AG09309 (cell line): ENCODE data around the gene PRKAG2.
"Not testable (repeated sequence)": the region's sequence is repeated elsewhere in the genome, so short reads cannot be mapped to it uniquely, and the experiment has no call there.

Experiments used
- DNase-seq: peaks from one replicate; pipeline ENCODE4 v3.0.0-alpha.2; 2010; ENCODE audit warnings: low read depth
- H3K4me3 ChIP-seq: 2 replicates; pipeline ENCODE4 v1.5.1; 2011; ENCODE audit warnings: mild to moderate bottlenecking, low read depth, low read length, moderate library complexity; ENCODE audit not compliant: control insufficient read depth
- CTCF ChIP-seq: IDR thresholded peaks from 2 replicates; pipeline ENCODE4 v1.5.1; 2011; ENCODE audit warnings: mild to moderate bottlenecking, low read depth, low read length, inconsistent platforms; ENCODE audit not compliant: insufficient read depth, control insufficient read depth; ENCODE audit errors: missing control alignments

PRKAG2 gene

GRCh38 chr7:151786241-151786640, 90.7 kb downstream of the PRKAG2 start:
- no peak overlapping the region for H3K4me3 ChIP-seq
- DNase-seq, result no peak
- TF ChIP-seq CTCF, result no peak

GRCh38 chr7:151785681-151785965, 91.3 kb downstream of the PRKAG2 start:
- TF ChIP-seq CTCF, result no peak
- H3K4me3 ChIP-seq, result no peak overlapping the region
- DNase-seq, result no peak

- DNase-seq, result no peak
- TF ChIP-seq CTCF, result no peak
- no peak overlapping the region for H3K4me3 ChIP-seq
These were observed 91.8 kb downstream of the PRKAG2 start for GRCh38 chr7:151784853-151785680.

- DNase-seq, result no peak
- no peak overlapping the region for H3K4me3 ChIP-seq
- TF ChIP-seq CTCF, result no peak
These were observed 92.8 kb downstream of the PRKAG2 start for GRCh38 chr7:151783958-151784575.

- no peak for DNase-seq
- peak overlapping the region; percentile 33 for H3K4me3 ChIP-seq
- TF ChIP-seq CTCF, result peak; percentile 82
These were observed 94.1 kb downstream of the PRKAG2 start for GRCh38 chr7:151782598-151783448.

- not testable (repeated sequence) for DNase-seq, H3K4me3 ChIP-seq
These were observed 94.7 kb downstream of the PRKAG2 start for GRCh38 chr7:151782256-151782597.

GRCh38 chr7:151781161-151781845, 95.6 kb downstream of the PRKAG2 start:
- no peak for TF ChIP-seq CTCF
- no peak for DNase-seq
- H3K4me3 ChIP-seq, result no peak overlapping the region
